Osteoblast (primary cell): Measurements from ENCODE around the gene TTN. TPM values are rescaled to one million over a fixed set of nuclear protein-coding genes. Genes with fewer than 3 reads are reported as not detected.

Source experiments
- DNase-seq: peaks from one replicate; pipeline ENCODE4 v3.0.0; 2011; ENCODE audit warnings: low spot score, mixed read lengths; ENCODE audit not compliant: insufficient read length; ENCODE audit errors: missing footprints
- H2AFZ ChIP-seq: 2 replicates; pipeline ENCODE4 v1.6.0; 2011; ENCODE audit warnings: mild to moderate bottlenecking, low read length
- H3K27ac ChIP-seq: 2 replicates; pipeline ENCODE4 v1.5.1; 2011; ENCODE audit warnings: mild to moderate bottlenecking, low read depth, low read length, moderate library complexity
- H3K27me3 ChIP-seq: 2 replicates; pipeline ENCODE4 v1.6.0; 2012; ENCODE audit warnings: mild to moderate bottlenecking, control low read depth, inconsistent platforms, low read length, moderate library complexity; ENCODE audit not compliant: insufficient read depth
- H3K36me3 ChIP-seq: 2 replicates; pipeline ENCODE4 v1.5.1; 2011; ENCODE audit warnings: mild to moderate bottlenecking, low read length, control low read depth, moderate library complexity; ENCODE audit not compliant: insufficient read depth
- H3K4me1 ChIP-seq: 2 replicates; pipeline ENCODE4 v1.5.1; 2011; ENCODE audit warnings: mild to moderate bottlenecking, low read length, control low read depth, moderate library complexity; ENCODE audit not compliant: insufficient read depth
- H3K4me2 ChIP-seq: 2 replicates; pipeline ENCODE4 v1.6.0; 2011; ENCODE audit warnings: mild to moderate bottlenecking, low read length; ENCODE audit not compliant: insufficient read depth
- H3K4me3 ChIP-seq: fragments of 200-600 bp; sonication (generic); 3 replicates; pipeline ENCODE4 v1.5.1; 2012; ENCODE audit warnings: mild to moderate bottlenecking, low read length, inconsistent platforms; ENCODE audit not compliant: insufficient read depth
- H3K79me2 ChIP-seq: 2 replicates; pipeline ENCODE4 v1.6.0; 2012; ENCODE audit warnings: mild to moderate bottlenecking, low read length, control low read depth, inconsistent platforms; ENCODE audit not compliant: insufficient read depth
- H3K9me3 ChIP-seq: 2 replicates; pipeline ENCODE4 v1.5.1; 2011; ENCODE audit warnings: low read depth, low read length, control low read depth
- H4K20me1 ChIP-seq: 2 replicates; pipeline ENCODE4 v1.6.0; 2012; ENCODE audit warnings: mild to moderate bottlenecking, low read length, control low read depth; ENCODE audit not compliant: insufficient read depth
- total RNA-seq: library from RNA; depleted of rRNA; stranded (reverse); fragments of >200 nt; gene quantifications from 2 replicates; pipeline ENCODE4 v1.2.3, GENCODE V29; 2012
- TF ChIP-seq, protein P1 (sequence below): IDR thresholded peaks from 2 replicates; pipeline ENCODE4 v1.5.1; 2011; ENCODE audit warnings: mild to moderate bottlenecking, low read depth, low read length, moderate library complexity; ENCODE audit errors: extremely low read depth

Gene TTN
- total RNA-seq, 1 donor, result under 0.01 TPM

DNA sequence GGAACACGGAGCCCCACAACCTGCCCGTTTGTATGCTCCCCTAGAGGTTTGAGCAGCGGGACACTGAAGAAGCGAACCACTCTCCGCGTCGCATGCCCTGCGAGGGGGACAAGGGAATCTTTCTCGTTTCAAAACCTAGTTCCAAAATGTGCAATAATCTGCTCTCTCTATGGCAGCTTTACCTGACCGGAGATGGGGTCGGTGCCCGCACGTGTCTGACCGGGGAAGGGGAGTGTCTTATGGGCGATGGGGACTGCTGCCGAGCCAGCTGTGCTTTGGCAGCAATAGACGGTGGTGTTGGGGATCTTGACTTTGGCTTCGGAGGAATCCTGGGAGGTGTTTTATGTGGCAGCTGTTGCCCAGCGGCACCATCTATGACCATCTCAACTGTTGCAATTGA, 7.9 kb downstream of the TTN start:
- Histone ChIP-seq H2AFZ (no peak overlapping the region), H3K79me2 (no peaks in the 10 kb centered on the region), H3K27me3 (no peaks in the 10 kb centered on the region), H3K4me1 (no peaks in the 10 kb centered on the region), H3K9me3 (no peaks in the 10 kb centered on the region), H3K4me3 (no peak overlapping the region), H3K4me2 (no peak overlapping the region), H4K20me1 (no peaks in the 10 kb centered on the region), H3K27ac (no peak overlapping the region), H3K36me3 (no peaks in the 10 kb centered on the region)
- DNase-seq, result no peak
- TF ChIP-seq, protein P1, sequence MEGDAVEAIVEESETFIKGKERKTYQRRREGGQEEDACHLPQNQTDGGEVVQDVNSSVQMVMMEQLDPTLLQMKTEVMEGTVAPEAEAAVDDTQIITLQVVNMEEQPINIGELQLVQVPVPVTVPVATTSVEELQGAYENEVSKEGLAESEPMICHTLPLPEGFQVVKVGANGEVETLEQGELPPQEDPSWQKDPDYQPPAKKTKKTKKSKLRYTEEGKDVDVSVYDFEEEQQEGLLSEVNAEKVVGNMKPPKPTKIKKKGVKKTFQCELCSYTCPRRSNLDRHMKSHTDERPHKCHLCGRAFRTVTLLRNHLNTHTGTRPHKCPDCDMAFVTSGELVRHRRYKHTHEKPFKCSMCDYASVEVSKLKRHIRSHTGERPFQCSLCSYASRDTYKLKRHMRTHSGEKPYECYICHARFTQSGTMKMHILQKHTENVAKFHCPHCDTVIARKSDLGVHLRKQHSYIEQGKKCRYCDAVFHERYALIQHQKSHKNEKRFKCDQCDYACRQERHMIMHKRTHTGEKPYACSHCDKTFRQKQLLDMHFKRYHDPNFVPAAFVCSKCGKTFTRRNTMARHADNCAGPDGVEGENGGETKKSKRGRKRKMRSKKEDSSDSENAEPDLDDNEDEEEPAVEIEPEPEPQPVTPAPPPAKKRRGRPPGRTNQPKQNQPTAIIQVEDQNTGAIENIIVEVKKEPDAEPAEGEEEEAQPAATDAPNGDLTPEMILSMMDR, result no peak

DNA sequence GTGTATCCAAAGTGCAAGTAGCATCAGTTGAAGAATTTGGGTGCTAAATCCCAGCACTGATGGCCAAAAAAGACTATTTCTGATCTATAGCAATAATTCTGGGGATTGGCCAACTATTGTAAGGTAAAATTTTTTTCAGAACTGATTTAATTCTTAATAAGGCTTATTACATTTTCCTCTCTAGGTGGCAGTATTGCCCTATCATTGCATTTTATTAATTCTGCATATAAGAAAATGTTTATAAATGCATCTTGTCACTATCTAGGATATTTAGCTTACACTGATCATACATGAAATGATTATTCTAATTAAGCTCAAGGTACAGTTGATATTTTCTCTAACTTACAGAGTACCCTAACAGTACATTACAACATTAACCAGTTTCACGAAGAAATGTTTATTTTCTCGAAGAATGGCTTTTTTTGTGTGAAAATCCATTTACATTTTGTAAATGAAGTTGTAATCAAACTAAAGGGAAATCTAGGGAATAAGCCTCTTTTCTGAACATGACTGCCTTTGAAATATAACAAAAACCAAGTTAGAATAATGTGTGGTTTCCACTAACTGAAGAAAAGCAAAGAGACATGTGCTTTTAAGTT, 11.0 kb downstream of the TTN start:
- Histone ChIP-seq H4K20me1 (no peaks in the 10 kb centered on the region), H3K79me2 (no peaks in the 10 kb centered on the region)
- TF ChIP-seq, protein P1, result peak; percentile 62

DNA sequence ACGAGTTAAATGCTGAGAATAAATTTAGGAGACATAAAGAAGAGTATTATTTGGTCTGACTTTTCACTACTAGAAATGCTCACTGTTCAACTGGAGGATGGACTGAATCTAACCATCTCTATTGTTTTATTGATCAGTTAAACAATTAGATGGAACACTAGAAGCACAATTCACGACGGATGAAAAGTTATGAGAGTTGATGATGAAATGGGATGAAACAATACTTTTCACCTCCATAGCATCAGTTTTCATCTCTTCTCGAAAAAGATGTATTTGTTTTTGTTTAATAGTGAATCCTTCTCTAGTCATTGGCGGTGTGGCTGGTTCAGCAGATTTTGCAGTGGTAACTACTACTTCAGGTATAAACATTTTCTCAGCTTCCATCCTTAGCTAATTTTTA, 19.3 kb downstream of the TTN start:
- Histone ChIP-seq H3K4me2 (no peak overlapping the region), H3K36me3 (no peaks in the 10 kb centered on the region), H2AFZ (no peak overlapping the region), H3K27me3 (no peaks in the 10 kb centered on the region), H3K4me1 (no peaks in the 10 kb centered on the region), H4K20me1 (no peaks in the 10 kb centered on the region), H3K4me3 (no peak overlapping the region), H3K9me3 (no peaks in the 10 kb centered on the region), H3K27ac (no peak overlapping the region), H3K79me2 (no peaks in the 10 kb centered on the region)
- TF ChIP-seq, protein P1, result no peak
- no peak for DNase-seq

More for the DNA sequence above, 11.0 kb downstream of the TTN start:
- no peaks in the 10 kb centered on the region for H3K4me1 ChIP-seq
- no peak overlapping the region for H3K4me2 ChIP-seq
- H3K27me3 ChIP-seq, result no peaks in the 10 kb centered on the region
- H2AFZ ChIP-seq, result no peak overlapping the region
- DNase-seq, result peak; percentile 57
- no peak overlapping the region for H3K4me3 ChIP-seq
- H3K36me3 ChIP-seq, result no peaks in the 10 kb centered on the region
- H3K9me3 ChIP-seq, result no peaks in the 10 kb centered on the region
- H3K27ac ChIP-seq, result no peak overlapping the region

DNA sequence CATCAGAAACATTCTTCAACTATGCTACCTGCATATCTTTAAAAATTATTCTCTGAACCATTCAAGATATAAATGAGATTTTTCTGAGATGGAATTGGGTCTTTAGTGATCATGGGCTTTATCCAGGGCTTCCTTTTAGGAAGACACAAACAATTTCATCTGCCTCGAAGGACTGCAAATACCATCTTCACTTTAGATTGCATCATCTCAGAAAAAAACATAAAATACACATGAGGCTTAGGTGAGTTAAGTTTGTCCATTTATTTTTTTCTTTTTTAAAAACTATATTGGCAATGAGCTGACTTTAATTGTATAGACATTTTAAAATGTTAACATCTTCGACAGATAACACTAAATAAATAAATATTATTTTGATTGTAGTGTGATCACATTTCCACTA, 20.1 kb downstream of the TTN start:
- no peak overlapping the region for H3K4me3 ChIP-seq
- DNase-seq, result no peak
- TF ChIP-seq, protein P1, result no peak
- no peaks in the 10 kb centered on the region for H3K9me3 ChIP-seq
- H3K36me3 ChIP-seq, result no peaks in the 10 kb centered on the region
- no peak overlapping the region for H2AFZ ChIP-seq
- H4K20me1 ChIP-seq, result no peaks in the 10 kb centered on the region
- no peaks in the 10 kb centered on the region for H3K79me2 ChIP-seq
- H3K27ac ChIP-seq, result no peak overlapping the region
- H3K4me2 ChIP-seq, result no peak overlapping the region
- H3K4me1 ChIP-seq, result no peaks in the 10 kb centered on the region
- H3K27me3 ChIP-seq, result no peaks in the 10 kb centered on the region
